ENCODE measurements around the gene KCNMA1. TPM values are rescaled to one million over a fixed set of nuclear protein-coding genes. Genes with fewer than 3 reads are reported as not detected.
"Not testable (repeated sequence)": the region's sequence is repeated elsewhere in the genome, so short reads cannot be mapped to it uniquely, and the experiment has no call there.

The KCNMA1 gene
- total RNA-seq, 1 donor = 77.8 TPM

DNA sequence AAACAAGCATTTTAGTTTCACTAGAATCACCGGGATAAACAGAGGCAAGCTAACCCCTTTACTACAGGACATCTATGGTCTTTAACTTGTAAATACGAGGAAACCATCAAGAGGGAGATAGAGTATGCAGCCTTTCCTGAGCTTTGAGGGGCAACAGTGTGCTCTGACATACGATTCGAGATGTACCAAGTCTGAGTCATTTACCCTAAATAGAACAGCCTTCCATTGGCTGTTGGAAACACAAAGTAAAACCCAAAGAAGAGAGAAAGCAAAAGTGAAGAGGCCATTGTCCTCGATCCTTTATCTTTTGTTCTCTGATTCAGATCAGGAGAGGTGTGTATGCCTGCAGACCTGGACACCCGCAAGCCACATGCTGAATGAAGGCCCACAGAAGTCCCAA, 289.5 kb downstream of the KCNMA1 start:
- Histone ChIP-seq H3K4me1 (ENCODE audit: insufficient read depth, low read length) (peaks cover 44% of the 10 kb centered on the region), H3K27ac (ENCODE audit: low read depth, low read length) (peak overlapping the region; percentile 49), H3K79me2 (ENCODE audit: insufficient read depth, low read length) (no peaks in the 10 kb centered on the region), H4K20me1 (ENCODE audit: insufficient read depth, low read length) (no peaks in the 10 kb centered on the region), H3K4me3 (ENCODE audit: insufficient read depth, low read length) (no peak overlapping the region), H3K9me3 (ENCODE audit: low read depth, low read length) (no peaks in the 10 kb centered on the region), H3K4me2 (ENCODE audit: insufficient read depth, low read length) (no peak overlapping the region), H2AFZ (ENCODE audit: low read length) (no peak overlapping the region), H3K27me3 (ENCODE audit: insufficient read depth, low read length) (no peaks in the 10 kb centered on the region), H3K36me3 (ENCODE audit: insufficient read depth, low read length) (no peaks in the 10 kb centered on the region)
- TF ChIP-seq CTCF (IDR thresholded peaks at IDR 0.05; ENCODE audit: extremely low read depth, low read depth, low read length) = no peak
- no peak for DNase-seq (ENCODE audit: insufficient read length, low spot score, missing footprints)

DNA sequence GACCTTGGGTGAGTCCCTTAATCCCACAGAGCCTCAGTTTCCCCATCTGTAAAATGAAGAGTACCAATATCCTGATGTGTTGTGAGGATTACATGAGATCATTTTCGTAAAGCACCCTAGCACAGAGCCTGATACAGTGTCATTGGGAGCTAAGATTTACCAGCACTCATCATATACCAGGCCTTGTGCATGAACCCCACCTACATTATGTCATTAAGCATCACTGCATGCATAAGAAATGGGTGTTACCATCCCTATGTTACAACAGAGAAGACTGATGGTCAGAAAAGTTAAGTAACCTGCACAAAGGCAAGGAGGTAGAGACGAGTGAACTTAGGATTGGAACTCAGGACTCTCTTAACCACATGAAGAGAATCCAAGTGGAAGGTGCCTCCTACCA, 290.6 kb downstream of the KCNMA1 start:
- Histone ChIP-seq H3K4me1 (ENCODE audit: insufficient read depth, low read length) (peaks cover 39% of the 10 kb centered on the region), H3K27me3 (ENCODE audit: insufficient read depth, low read length) (no peaks in the 10 kb centered on the region), H3K79me2 (ENCODE audit: insufficient read depth, low read length) (no peaks in the 10 kb centered on the region), H3K27ac (ENCODE audit: low read depth, low read length) (no peak overlapping the region), H3K9me3 (ENCODE audit: low read depth, low read length) (no peaks in the 10 kb centered on the region), H2AFZ (ENCODE audit: low read length) (no peak overlapping the region), H3K36me3 (ENCODE audit: insufficient read depth, low read length) (no peaks in the 10 kb centered on the region), H3K4me2 (ENCODE audit: insufficient read depth, low read length) (no peak overlapping the region), H3K4me3 (ENCODE audit: insufficient read depth, low read length) (no peak overlapping the region), H4K20me1 (ENCODE audit: insufficient read depth, low read length) (no peaks in the 10 kb centered on the region)
- no peak for TF ChIP-seq CTCF (IDR thresholded peaks at IDR 0.05; ENCODE audit: extremely low read depth, low read depth, low read length)
- no peak for DNase-seq (ENCODE audit: insufficient read length, low spot score, missing footprints)

DNA sequence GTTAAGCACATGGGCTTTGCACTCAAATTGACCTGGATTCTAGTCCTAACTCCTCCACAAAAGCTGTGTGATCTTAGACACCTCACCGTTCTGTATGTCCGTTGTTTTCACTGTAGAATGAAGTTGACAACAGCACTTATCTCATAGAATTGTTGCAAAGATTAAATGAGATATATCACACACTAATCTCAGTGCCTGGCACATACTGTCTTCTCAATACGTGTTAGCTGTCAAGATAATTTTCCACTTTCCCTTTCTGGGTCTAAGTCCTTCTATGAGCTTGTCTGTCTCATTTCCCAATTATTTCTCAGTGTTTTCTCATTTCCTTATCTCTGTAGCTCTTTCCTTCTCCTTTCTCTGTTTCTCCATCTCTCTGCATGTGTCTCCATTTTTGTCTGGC, 296.6 kb downstream of the KCNMA1 start:
- Histone ChIP-seq H3K9me3 (ENCODE audit: low read depth, low read length) (no peaks in the 10 kb centered on the region), H3K4me2 (ENCODE audit: insufficient read depth, low read length) (no peak overlapping the region), H3K4me3 (ENCODE audit: insufficient read depth, low read length) (no peak overlapping the region), H3K27ac (ENCODE audit: low read depth, low read length) (no peak overlapping the region), H2AFZ (ENCODE audit: low read length) (no peak overlapping the region), H3K4me1 (ENCODE audit: insufficient read depth, low read length) (no peaks in the 10 kb centered on the region), H3K36me3 (ENCODE audit: insufficient read depth, low read length) (no peaks in the 10 kb centered on the region), H3K79me2 (ENCODE audit: insufficient read depth, low read length) (no peaks in the 10 kb centered on the region), H4K20me1 (ENCODE audit: insufficient read depth, low read length) (no peaks in the 10 kb centered on the region), H3K27me3 (ENCODE audit: insufficient read depth, low read length) (no peaks in the 10 kb centered on the region)
- no peak for TF ChIP-seq CTCF (IDR thresholded peaks at IDR 0.05; ENCODE audit: extremely low read depth, low read depth, low read length)
- no peak for DNase-seq (ENCODE audit: insufficient read length, low spot score, missing footprints)

- H3K79me2 ChIP-seq (ENCODE audit: insufficient read depth, low read length); H3K4me1 ChIP-seq (ENCODE audit: insufficient read depth, low read length); DNase-seq (ENCODE audit: insufficient read length, low spot score, missing footprints); H3K9me3 ChIP-seq (ENCODE audit: low read depth, low read length); H4K20me1 ChIP-seq (ENCODE audit: insufficient read depth, low read length); H3K36me3 ChIP-seq (ENCODE audit: insufficient read depth, low read length); H2AFZ ChIP-seq (ENCODE audit: low read length); H3K27me3 ChIP-seq (ENCODE audit: insufficient read depth, low read length); H3K4me2 ChIP-seq (ENCODE audit: insufficient read depth, low read length); H3K4me3 ChIP-seq (ENCODE audit: insufficient read depth, low read length); H3K27ac ChIP-seq (ENCODE audit: low read depth, low read length): not testable (repeated sequence)
Measured at GRCh38 chr10:77339872-77340271, 297.7 kb downstream of the KCNMA1 start.

All from osteoblast (primary cell).